Endodermal cell (in vitro differentiated cells): ENCODE measurements around the gene FARP1. TPM values are rescaled to one million over a fixed set of nuclear protein-coding genes. Genes with fewer than 3 reads are reported as not detected.

ENCODE experiments used
- DNase-seq: peaks from one replicate; pipeline ENCODE4 v3.0.0-alpha.2; 2017
- H3K27ac ChIP-seq: 2 replicates; pipeline ENCODE4 v1.5.1; 2013; ENCODE audit warnings: mild to moderate bottlenecking, low read depth, low read length, moderate library complexity
- H3K27me3 ChIP-seq: 2 replicates; pipeline ENCODE4 v1.6.1; 2013; ENCODE audit warnings: mild to moderate bottlenecking, low read length, moderate library complexity; ENCODE audit not compliant: insufficient read depth, control insufficient read depth, poor library complexity, severe bottlenecking
- H3K36me3 ChIP-seq: 2 replicates; pipeline ENCODE4 v1.7.0; 2013; ENCODE audit warnings: mild to moderate bottlenecking, low read length, moderate library complexity; ENCODE audit not compliant: control insufficient read depth, insufficient read depth
- H3K4me1 ChIP-seq: one replicate; pipeline ENCODE4 v1.7.0; 2013; ENCODE audit warnings: low read length; ENCODE audit not compliant: control insufficient read depth, insufficient read depth
- H3K4me3 ChIP-seq: 2 replicates; pipeline ENCODE4 v1.5.1; 2013; ENCODE audit warnings: mild to moderate bottlenecking, low read length, moderate library complexity
- H3K9ac ChIP-seq: 2 replicates; pipeline ENCODE4 v1.6.1; 2013; ENCODE audit warnings: mild to moderate bottlenecking, low read length, moderate library complexity; ENCODE audit not compliant: poor library complexity, severe bottlenecking; ENCODE audit errors: extremely low read depth
- H3K9me3 ChIP-seq: 2 replicates; pipeline ENCODE4 v1.6.1; 2013; ENCODE audit warnings: mild to moderate bottlenecking, low read length, moderate library complexity; ENCODE audit not compliant: control insufficient read depth
- H3K27ac Mint-ChIP-seq: 2 replicates; pipeline ENCODE4 v1.8.0; 2020; ENCODE audit warnings: mixed read lengths
- H3K27me3 Mint-ChIP-seq: 2 replicates; pipeline ENCODE4 v1.8.0; 2021; ENCODE audit warnings: mild to moderate bottlenecking, mixed read lengths; ENCODE audit not compliant: insufficient read depth
- H3K36me3 Mint-ChIP-seq: 2 replicates; pipeline ENCODE4 v1.8.0; 2020; ENCODE audit warnings: low read depth, mixed read lengths
- H3K4me1 Mint-ChIP-seq: 2 replicates; pipeline ENCODE4 v1.8.0; 2020; ENCODE audit warnings: mixed read lengths
- H3K4me3 Mint-ChIP-seq: 2 replicates; pipeline ENCODE4 v1.8.0; 2020; ENCODE audit warnings: mild to moderate bottlenecking, moderate library complexity, mixed read lengths
- H3K9me3 Mint-ChIP-seq: 2 replicates; pipeline ENCODE4 v1.8.0; 2020; ENCODE audit warnings: mild to moderate bottlenecking, mixed read lengths
- WGBS, 2 experiments: methylation state at CpG; one replicate each; pipeline versions ENCODE4 v1.1.5 to v1.1.7; 2013; ENCODE audit warnings: missing lambda C conversion rate in 2 of 2, mixed read lengths in 1 of 2; ENCODE audit not compliant: insufficient coverage in 1 of 2, insufficient read length in 1 of 2; 5-methylcytosine and 5-hydroxymethylcytosine counted together
- total RNA-seq, 2 donors: library from RNA; stranded (reverse); fragmentation: NEBNext Ultra II Directional in 1 of 2; extraction: Animal tissue kit (Norgen Biotek cat#: 25700) in 1 of 2; gene quantifications; 2 replicates in 1 of 2; 3 replicates in 1 of 2; pipeline ENCODE4 v1.2.1, GENCODE V29; 2021
- TF ChIP-seq, protein P1 (sequence below): fragments of 200-600 bp; sonication (generic); conservative IDR thresholded peaks from 2 replicates; pipeline ENCODE4 v1.5.0; 2021; ENCODE audit warnings: antibody characterized with exemption, mild to moderate bottlenecking

Gene FARP1
- total RNA-seq, 2 donors from 2014 or later: 237 to 319 TPM

DNA sequence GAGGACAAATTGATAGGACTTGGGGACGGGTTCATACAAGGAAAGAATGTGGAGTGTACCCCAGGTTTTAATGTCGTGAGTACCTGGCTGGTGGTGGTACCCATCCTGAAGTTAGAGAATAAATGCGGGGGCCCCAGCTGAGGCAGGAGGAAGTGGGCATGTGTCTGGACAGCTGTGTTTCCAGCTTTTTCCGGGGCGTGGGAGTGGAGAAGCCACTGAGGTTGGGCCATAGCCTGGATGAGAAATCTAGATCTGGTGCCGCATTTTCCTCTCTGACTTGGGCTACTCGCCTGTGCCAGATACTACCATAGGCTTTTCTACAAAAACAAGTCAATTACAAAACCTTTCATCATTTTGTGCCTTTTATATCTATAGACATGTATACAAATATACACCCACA, 286.6 kb downstream of the FARP1 start:
- Mint-ChIP-seq H3K4me1 (peaks cover 6% of the 10 kb centered on the region), H3K9me3 (no peaks in the 10 kb centered on the region), H3K36me3 (peaks cover 76% of the 10 kb centered on the region), H3K27ac (peak overlapping the region; percentile 67), H3K27me3 (no peaks in the 10 kb centered on the region), H3K4me3 (no peak overlapping the region)
- no peak overlapping the region for H3K27ac ChIP-seq
- H3K36me3 ChIP-seq: peaks cover 80% of the 10 kb centered on the region
- H3K4me3 ChIP-seq: no peak overlapping the region
- H3K27me3 ChIP-seq: no peaks in the 10 kb centered on the region
- DNase-seq: no peak
- TF ChIP-seq, protein P1, sequence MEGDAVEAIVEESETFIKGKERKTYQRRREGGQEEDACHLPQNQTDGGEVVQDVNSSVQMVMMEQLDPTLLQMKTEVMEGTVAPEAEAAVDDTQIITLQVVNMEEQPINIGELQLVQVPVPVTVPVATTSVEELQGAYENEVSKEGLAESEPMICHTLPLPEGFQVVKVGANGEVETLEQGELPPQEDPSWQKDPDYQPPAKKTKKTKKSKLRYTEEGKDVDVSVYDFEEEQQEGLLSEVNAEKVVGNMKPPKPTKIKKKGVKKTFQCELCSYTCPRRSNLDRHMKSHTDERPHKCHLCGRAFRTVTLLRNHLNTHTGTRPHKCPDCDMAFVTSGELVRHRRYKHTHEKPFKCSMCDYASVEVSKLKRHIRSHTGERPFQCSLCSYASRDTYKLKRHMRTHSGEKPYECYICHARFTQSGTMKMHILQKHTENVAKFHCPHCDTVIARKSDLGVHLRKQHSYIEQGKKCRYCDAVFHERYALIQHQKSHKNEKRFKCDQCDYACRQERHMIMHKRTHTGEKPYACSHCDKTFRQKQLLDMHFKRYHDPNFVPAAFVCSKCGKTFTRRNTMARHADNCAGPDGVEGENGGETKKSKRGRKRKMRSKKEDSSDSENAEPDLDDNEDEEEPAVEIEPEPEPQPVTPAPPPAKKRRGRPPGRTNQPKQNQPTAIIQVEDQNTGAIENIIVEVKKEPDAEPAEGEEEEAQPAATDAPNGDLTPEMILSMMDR: no peak
- H3K4me1 ChIP-seq: no peaks in the 10 kb centered on the region
- H3K9me3 ChIP-seq: no peaks in the 10 kb centered on the region
- 96 to 98% methylated on average over 6 to 7 of the region's 7 CpGs for WGBS, 2 experiments
- no peak overlapping the region for H3K9ac ChIP-seq

DNA sequence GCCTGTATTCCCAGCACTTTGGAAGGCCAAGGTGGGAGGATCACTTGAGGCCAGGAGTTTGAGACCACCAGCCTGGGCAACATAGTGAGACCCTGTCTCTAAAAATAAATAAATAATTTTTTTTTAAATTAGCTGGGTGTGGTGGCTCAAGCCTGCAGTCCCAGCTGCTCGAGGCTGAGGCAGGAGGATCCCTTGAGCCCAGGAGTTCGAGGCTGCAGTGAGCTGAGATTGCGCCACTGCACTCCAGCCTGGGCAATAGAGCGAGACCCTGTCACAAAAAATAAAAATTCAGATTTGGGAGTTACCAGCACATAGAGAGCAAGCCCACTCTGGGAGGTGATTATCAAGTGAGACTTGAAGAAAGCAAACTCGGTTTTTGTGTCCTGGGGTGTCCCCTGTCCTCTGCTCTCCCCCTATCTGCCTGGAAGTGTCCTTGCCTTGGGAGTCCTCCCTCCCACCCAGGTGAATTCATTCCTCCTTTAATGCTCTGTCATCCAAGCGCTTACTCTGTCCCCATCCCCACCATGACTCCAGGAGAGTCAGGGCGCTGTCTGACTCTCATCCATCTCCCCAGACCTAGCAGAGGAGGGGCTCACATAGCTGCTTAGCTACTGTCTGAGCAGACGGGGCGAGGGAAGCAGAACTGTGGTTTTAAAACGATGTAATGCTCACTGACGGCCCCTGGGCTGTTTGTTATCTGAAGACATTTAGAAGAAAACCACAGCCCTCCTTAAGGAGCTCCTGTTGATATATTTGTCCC, 287.3 kb downstream of the FARP1 start:
- no peaks in the 10 kb centered on the region for H3K27me3 ChIP-seq
- TF ChIP-seq, protein P1: no peak
- DNase-seq: no peak
- Mint-ChIP-seq H3K4me1 (peaks cover 6% of the 10 kb centered on the region), H3K36me3 (peaks cover 72% of the 10 kb centered on the region), H3K9me3 (no peaks in the 10 kb centered on the region), H3K27me3 (no peaks in the 10 kb centered on the region), H3K27ac (peak overlapping the region; percentile 72), H3K4me3 (no peak overlapping the region)
- no peaks in the 10 kb centered on the region for H3K9me3 ChIP-seq
- WGBS, 2 experiments: 89 to 96% methylated on average over 5 to 11 of the region's 11 CpGs
- no peaks in the 10 kb centered on the region for H3K4me1 ChIP-seq
- no peak overlapping the region for H3K4me3 ChIP-seq
- no peak overlapping the region for H3K9ac ChIP-seq
- no peak overlapping the region for H3K27ac ChIP-seq
- peaks cover 76% of the 10 kb centered on the region for H3K36me3 ChIP-seq

DNA sequence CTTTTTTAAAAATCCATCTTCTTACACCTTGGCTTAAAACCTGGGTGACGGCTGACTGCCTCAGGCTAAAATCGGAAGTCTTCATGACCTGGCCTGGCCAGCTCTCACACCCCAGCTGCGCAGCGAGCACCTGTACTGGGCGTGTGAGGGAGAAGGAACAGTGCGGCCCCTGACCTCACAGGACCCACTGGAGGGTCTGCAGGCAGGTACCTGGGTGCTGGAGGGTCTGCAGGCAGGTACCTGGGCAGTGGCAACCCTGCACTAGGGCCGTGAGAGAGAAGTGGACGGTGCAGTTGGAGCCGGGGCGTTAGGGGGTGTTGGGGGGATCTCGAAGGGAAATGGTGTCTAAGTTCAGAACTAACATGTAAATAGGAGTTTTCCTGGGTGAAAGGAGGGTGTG, 289.7 kb downstream of the FARP1 start:
- H3K9me3 ChIP-seq: no peaks in the 10 kb centered on the region
- peaks cover 71% of the 10 kb centered on the region for H3K36me3 Mint-ChIP-seq
- H3K4me1 ChIP-seq: no peaks in the 10 kb centered on the region
- H3K9ac ChIP-seq: no peak overlapping the region
- no peak overlapping the region for H3K4me3 Mint-ChIP-seq
- DNase-seq: no peak
- no peak overlapping the region for H3K4me3 ChIP-seq
- no peak overlapping the region for H3K27ac ChIP-seq
- H3K27me3 ChIP-seq: no peaks in the 10 kb centered on the region
- H3K36me3 ChIP-seq: peaks cover 74% of the 10 kb centered on the region
- 95% methylated on average over 11 of the region's 11 CpGs; no CpG with 5 or more reads in 1 of the 2 experiments for WGBS, 2 experiments
- no peaks in the 10 kb centered on the region for H3K9me3 Mint-ChIP-seq
- H3K27ac Mint-ChIP-seq: no peak overlapping the region
- no peaks in the 10 kb centered on the region for H3K27me3 Mint-ChIP-seq
- H3K4me1 Mint-ChIP-seq: peaks cover 6% of the 10 kb centered on the region
- TF ChIP-seq, protein P1: no peak
